Keratinocyte (primary cell): ENCODE results near the gene ARPC5.

Source experiments
- EZH2 ChIP-seq: IDR thresholded peaks from one replicate; pipeline ENCODE4 v1.6.1; 2012; ENCODE audit warnings: inconsistent platforms, mild to moderate bottlenecking, low read length, moderate library complexity
- TF ChIP-seq, protein P1 (sequence below), 3 experiments: IDR thresholded peaks in 1 of 3; conservative IDR thresholded peaks in 1 of 3; optimal IDR thresholded peaks in 1 of 3; 2 replicates in 2 of 3; 3 replicates in 1 of 3; pipeline versions ENCODE3 to v1.5.1; 2011; ENCODE audit warnings: low read length in 3 of 3, mild to moderate bottlenecking in 3 of 3, moderate library complexity in 2 of 3, control low read depth in 1 of 3, inconsistent platforms in 1 of 3; ENCODE audit not compliant: insufficient read depth in 2 of 3; ENCODE audit errors: extremely low read depth in 1 of 3

DNA sequence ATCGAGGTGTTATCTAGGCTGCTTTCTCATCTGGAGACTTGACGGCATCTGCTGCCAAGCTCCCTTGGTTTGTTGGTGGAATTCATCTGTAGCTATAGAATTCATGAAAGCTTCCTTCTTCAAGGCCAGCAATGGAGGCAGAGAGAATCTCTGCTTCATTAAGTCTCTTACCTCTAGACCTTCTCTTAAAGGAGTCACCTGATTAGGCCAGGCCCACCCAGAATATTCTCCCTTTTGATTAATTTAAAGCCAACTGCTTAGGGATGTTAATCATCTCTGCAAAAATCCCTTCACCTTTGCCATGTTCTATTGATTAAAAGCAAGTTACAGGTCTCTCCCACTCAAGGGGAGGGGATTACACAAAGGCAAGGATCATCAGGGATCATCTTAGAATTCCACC, 40.0 kb downstream of the ARPC5 start:
- TF ChIP-seq, protein P1, sequence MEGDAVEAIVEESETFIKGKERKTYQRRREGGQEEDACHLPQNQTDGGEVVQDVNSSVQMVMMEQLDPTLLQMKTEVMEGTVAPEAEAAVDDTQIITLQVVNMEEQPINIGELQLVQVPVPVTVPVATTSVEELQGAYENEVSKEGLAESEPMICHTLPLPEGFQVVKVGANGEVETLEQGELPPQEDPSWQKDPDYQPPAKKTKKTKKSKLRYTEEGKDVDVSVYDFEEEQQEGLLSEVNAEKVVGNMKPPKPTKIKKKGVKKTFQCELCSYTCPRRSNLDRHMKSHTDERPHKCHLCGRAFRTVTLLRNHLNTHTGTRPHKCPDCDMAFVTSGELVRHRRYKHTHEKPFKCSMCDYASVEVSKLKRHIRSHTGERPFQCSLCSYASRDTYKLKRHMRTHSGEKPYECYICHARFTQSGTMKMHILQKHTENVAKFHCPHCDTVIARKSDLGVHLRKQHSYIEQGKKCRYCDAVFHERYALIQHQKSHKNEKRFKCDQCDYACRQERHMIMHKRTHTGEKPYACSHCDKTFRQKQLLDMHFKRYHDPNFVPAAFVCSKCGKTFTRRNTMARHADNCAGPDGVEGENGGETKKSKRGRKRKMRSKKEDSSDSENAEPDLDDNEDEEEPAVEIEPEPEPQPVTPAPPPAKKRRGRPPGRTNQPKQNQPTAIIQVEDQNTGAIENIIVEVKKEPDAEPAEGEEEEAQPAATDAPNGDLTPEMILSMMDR (optimal IDR thresholded peaks at IDR 0.05 in 1 of 3, IDR thresholded peaks at IDR 0.05 in 1 of 3, conservative IDR thresholded peaks at IDR 0.05 in 1 of 3; ENCODE audit: extremely low read depth in 1 of 3, insufficient read depth in 2 of 3, low read length in 3 of 3): no peak
- TF ChIP-seq EZH2: no peak
